ENCODE results near the gene COL28A1.

DNA sequence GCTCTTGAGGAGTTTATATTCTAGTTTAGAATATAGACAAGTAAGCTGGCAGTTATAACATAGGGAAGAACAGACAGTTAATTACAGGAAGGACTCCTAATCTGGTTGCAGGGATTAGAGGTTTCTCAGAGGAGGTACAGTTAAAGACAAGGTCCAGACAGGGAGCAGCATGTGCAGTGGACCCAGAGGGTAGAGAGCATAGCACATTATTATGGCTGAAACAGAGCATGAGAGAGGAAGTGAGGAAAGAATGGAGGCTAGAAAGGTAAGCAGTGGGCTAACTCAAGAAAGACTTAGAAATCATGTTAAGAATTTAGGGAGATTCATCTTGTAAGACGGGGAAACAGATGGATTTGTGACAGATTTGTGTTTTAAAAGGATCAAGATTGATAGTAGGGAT is 40.7 kb upstream of the COL28A1 start:
- TF ChIP-seq CTCF (IDR thresholded peaks at IDR 0.05; ENCODE audit: borderline replicate concordance, extremely low read depth, low read length, poor library complexity, severe bottlenecking), result no peak
- TF ChIP-seq EZH2 (IDR thresholded peaks at IDR 0.05; ENCODE audit: borderline replicate concordance, low read depth, low read length, severe bottlenecking), result no peak
